ENCODE data around the gene ASB3. TPM values are rescaled to one million over a fixed set of nuclear protein-coding genes. Genes with fewer than 3 reads are reported as not detected.

The ASB3 gene
- polyA plus RNA-seq, 3 donors, result 6.7 to 14.9 (median 8.1) TPM

DNA sequence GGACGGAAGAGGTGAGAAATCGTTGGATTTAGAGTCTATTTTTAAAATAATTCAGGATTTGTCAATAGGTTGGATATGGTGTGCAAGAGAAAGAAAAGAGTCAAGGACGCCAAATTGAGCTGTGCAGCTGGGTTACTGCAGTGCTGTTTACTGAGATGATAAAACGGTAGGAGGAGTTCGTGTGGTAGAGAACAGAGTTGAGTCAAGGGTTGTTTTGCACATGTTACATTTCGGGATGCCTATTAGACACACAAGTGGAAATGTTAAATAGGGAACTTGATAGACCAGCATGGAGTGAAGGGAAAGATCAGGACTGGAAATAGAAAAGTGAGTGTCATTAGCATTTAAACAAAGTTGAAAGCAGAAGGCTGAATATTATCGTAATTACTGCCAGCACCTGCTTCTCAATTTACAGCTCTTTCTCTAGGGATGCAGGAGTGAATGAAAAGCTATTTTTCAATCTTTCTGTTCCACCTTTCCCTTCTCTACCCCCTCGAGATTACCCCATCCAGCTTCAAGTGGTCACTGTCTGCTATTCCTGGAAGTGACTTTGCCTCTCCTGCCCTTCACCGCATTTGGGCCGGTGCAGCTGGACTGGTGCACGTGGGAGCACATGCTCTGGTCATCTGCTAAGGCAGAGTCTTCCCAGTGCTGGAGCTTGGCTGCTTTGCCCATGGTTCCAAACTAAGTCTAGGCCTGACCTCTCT lies 42.7 kb upstream of the ASB3 start:
- WGBS (ENCODE audit: insufficient coverage), result 91% methylated on average over 9 of the region's 11 CpGs

DNA sequence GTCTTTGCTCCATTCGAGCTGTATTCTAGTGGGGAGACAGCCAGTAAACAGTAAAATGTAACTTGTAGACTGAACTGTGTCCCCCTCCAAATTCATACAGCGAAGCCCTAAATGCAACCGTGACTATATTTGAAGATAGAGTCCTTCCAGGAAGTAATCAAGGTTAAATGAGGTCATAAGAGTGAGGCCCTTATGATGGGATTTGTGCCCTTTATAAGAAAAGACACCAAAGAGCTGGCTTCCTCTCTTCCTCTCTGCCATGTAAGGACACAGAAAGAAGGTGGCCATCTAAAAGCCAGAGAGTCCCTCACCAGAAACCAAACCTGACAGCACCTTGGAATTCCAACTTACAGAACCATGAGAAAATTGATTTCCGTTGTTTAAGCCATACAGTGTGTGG lies 41.6 kb upstream of the ASB3 start:
- H3K79me2 ChIP-seq (ENCODE audit: insufficient read depth, low read length), result no peaks in the 10 kb centered on the region
- H3K36me3 Mint-ChIP-seq, result peaks cover 4 to 5% of the 10 kb centered on the region in 2 donors
- DNase-seq, result no peak
- no peak overlapping the region for H3K27ac ChIP-seq (ENCODE audit: low read depth in 1 of 2, low read length in 2 of 2)
- H3K4me1 Mint-ChIP-seq, result no peaks in the 10 kb centered on the region
- H2AFZ ChIP-seq (ENCODE audit: insufficient read depth, low read depth, low read length, poor library complexity, severe bottlenecking), result no peak overlapping the region
- WGBS (ENCODE audit: insufficient coverage), result no CpG with 5 or more reads among the region's 4 CpGs
- intact Hi-C loops (cut with micrococcal nuclease), result no loop called here
- H3K9me3 Mint-ChIP-seq, result peaks cover 0 to 1% (median 0%) of the 10 kb centered on the region in 7 donors
- H3K4me1 ChIP-seq (ENCODE audit: control insufficient read depth in 1 of 2, insufficient read depth in 2 of 2, low read length in 2 of 2), result no peaks in the 10 kb centered on the region
- no peak overlapping the region for H3K4me3 Mint-ChIP-seq
- H3K9ac ChIP-seq (ENCODE audit: insufficient read depth, low read length, poor library complexity, severe bottlenecking), result no peak overlapping the region
- no peak overlapping the region for H3K4me3 ChIP-seq (replicated peaks in 1 of 3; ENCODE audit: low read depth in 2 of 3, low read length in 3 of 3)
- no peaks in the 10 kb centered on the region for H3K27me3 ChIP-seq (ENCODE audit: control insufficient read depth in 2 of 2, insufficient read depth in 2 of 2, low read length in 2 of 2)
- H3K36me3 ChIP-seq (replicated peaks in 1 of 2; ENCODE audit: control insufficient read depth in 1 of 2, insufficient read depth in 2 of 2, low read length in 2 of 2), result no peaks in the 10 kb centered on the region
- no peak overlapping the region for H3K4me2 ChIP-seq (replicated peaks; ENCODE audit: extremely low read depth, low read length, poor library complexity, severe bottlenecking)
- no peak for TF ChIP-seq CTCF (IDR thresholded peaks at IDR 0.05)
- peaks cover 0 to 4% (median 0%) of the 10 kb centered on the region in 3 donors for H3K27me3 Mint-ChIP-seq (ENCODE audit: low read depth in 3 of 3)
- H3K27ac Mint-ChIP-seq, result no peak overlapping the region
- H4K20me1 ChIP-seq (ENCODE audit: insufficient read depth, low read length), result no peaks in the 10 kb centered on the region
- H3K9me3 ChIP-seq (replicated peaks in 1 of 2; ENCODE audit: control insufficient read depth in 1 of 2, insufficient read depth in 1 of 2, low read length in 2 of 2), result no peaks in the 10 kb centered on the region

More for the DNA sequence above, 42.7 kb upstream of the ASB3 start:
- H3K4me2 ChIP-seq (replicated peaks; ENCODE audit: extremely low read depth, low read length, poor library complexity, severe bottlenecking), result no peak overlapping the region
- H3K4me3 Mint-ChIP-seq, result no peak overlapping the region
- H3K4me1 ChIP-seq (ENCODE audit: control insufficient read depth in 1 of 2, insufficient read depth in 2 of 2, low read length in 2 of 2), result no peaks in the 10 kb centered on the region
- H3K9me3 Mint-ChIP-seq, result peaks cover 0 to 1% (median 0%) of the 10 kb centered on the region in 7 donors
- no peak for TF ChIP-seq CTCF (IDR thresholded peaks at IDR 0.05)
- no peaks in the 10 kb centered on the region for H3K4me1 Mint-ChIP-seq
- no peak overlapping the region for H3K4me3 ChIP-seq (replicated peaks in 1 of 3; ENCODE audit: low read depth in 2 of 3, low read length in 3 of 3)
- peaks cover 4 to 5% of the 10 kb centered on the region in 2 donors for H3K36me3 Mint-ChIP-seq
- no peaks in the 10 kb centered on the region for H4K20me1 ChIP-seq (ENCODE audit: insufficient read depth, low read length)
- H3K27me3 Mint-ChIP-seq (ENCODE audit: low read depth in 3 of 3), result peaks cover 0 to 4% (median 0%) of the 10 kb centered on the region in 3 donors
- H3K27ac Mint-ChIP-seq, result no peak overlapping the region
- H3K79me2 ChIP-seq (ENCODE audit: insufficient read depth, low read length), result no peaks in the 10 kb centered on the region
- no peaks in the 10 kb centered on the region for H3K27me3 ChIP-seq (ENCODE audit: control insufficient read depth in 2 of 2, insufficient read depth in 2 of 2, low read length in 2 of 2)
- intact Hi-C loops (cut with micrococcal nuclease), result no loop called here
- no peak overlapping the region for H3K27ac ChIP-seq (ENCODE audit: low read depth in 1 of 2, low read length in 2 of 2)
- H3K9me3 ChIP-seq (replicated peaks in 1 of 2; ENCODE audit: control insufficient read depth in 1 of 2, insufficient read depth in 1 of 2, low read length in 2 of 2), result no peaks in the 10 kb centered on the region
- H2AFZ ChIP-seq (ENCODE audit: insufficient read depth, low read depth, low read length, poor library complexity, severe bottlenecking), result no peak overlapping the region
- no peak overlapping the region for H3K9ac ChIP-seq (ENCODE audit: insufficient read depth, low read length, poor library complexity, severe bottlenecking)
- H3K36me3 ChIP-seq (replicated peaks in 1 of 2; ENCODE audit: control insufficient read depth in 1 of 2, insufficient read depth in 2 of 2, low read length in 2 of 2), result no peaks in the 10 kb centered on the region
- DNase-seq, result no peak

All from CD14-positive monocyte (primary cell).